Measurements from ENCODE around the gene ACOT7.

DNA sequence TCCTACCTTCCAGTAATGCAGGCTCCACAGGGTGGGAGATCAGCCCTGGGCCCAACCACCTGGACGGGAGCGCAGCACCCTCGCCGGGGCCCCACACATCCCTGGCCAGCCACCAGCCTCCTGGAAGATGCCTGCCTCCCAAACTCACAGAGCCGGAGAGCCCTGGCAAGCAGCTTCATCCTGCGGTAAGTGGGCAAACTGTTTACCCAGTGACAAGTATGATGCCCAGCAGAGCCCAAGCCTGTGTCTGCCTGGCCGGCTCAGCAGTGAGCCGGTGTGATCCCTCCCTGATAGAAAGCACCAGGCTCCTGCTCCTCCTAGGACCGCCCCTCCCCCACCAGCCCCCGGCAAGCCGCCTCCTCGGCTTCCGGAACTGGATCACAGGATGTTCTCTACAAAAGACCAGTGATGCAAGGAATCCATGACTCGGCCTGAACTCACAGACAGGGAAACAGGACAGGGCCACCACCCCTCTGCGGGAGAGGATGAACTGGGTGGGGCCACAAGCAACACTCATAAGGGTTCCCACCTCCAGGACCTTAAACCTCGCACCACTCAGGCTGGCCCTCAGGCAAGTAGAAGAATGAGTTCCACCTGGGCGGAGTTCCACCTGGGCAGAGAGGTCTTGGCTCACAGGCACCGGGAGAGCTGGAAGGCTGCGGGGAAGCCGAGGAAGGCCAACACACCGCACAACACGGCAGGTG lies 7.9 kb downstream of the ACOT7 start:
- TF ChIP-seq CTCF (IDR thresholded peaks at IDR 0.05) (no peak), POLR2A (IDR thresholded peaks at IDR 0.05) (no peak)

Measured in lower leg skin (tissue), 3 donors.